Stimulated activated CD4-positive, alpha-beta T cell treated with anti-CD3 and anti-CD28 coated beads, TNF-alpha, amount 100 ng/mL, for 24 hours (primary cell): ENCODE measurements around the gene SHH.

ENCODE experiments used
- DNase-seq, 3 experiments: peaks; one replicate each; pipeline ENCODE4 v3.0.0-alpha.2; 2020; ENCODE audit warnings: low read depth in 3 of 3

SHH gene

GRCh38 chr7:155811895-155812761, at the start of gene SHH:
SHH (minus strand) TSS chr7:155812463; CDS start chr7:155812122, 341 bp downstream.
- no peak for DNase-seq

- DNase-seq: no peak
Measured at GRCh38 chr7:155861480-155861868, 49.2 kb upstream of the SHH start.

DNA sequence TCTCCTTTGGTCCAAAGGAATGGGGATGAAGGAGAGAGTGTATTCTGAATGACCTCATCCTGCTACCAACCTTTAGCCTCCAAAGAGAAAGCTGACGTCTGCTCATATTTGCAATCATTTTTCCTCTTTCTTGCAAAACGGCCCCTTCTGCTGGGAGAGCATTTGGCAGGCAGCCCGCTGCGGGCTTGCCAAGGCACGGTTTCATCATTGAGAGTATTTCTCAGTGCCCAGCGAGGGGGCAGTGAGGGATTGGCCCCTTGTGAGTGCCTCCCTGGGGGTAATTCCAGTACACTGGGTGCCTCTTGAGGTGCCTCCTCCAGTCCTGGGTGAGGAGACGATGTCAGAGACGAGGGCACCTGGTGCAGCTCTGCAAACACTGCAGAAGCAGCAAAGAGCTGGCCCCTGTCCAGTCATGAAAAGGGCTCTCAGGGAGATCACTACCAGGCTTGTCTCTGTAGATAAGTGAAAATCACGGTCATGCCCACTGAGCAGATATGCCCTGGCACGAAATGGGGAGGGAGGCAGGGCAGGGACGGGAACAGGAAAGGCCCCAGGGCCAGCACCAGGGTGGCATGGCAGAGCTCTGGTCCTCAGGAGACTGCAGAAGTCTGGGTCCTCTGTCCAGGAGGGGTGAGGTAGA, 48.7 kb upstream of the SHH start:
- no peak for DNase-seq

- no peak for DNase-seq
Measured at GRCh38 chr7:155860461-155860839, 48.2 kb upstream of the SHH start.

GRCh38 chr7:155858521-155859061, 46.3 kb upstream of the SHH start:
- no peak for DNase-seq

DNA sequence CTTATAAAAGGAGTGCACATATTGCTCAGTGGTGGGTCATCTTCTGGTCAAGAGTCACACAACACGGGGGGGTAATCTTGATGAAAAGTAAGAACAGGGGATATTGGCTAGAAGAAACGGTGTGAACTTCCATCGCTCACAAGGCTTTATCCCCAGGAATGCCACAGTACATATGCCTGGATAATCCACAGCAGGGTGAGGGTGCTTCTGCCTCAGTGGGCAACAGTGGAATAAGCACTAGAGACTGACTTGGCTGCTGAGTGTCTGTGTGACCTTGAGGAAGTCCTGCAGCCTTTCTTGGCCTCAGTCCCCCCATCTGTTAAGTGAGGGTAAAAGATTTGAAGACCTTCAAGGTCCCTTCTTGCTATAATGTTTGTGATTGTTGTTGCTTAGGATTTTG, 44.9 kb upstream of the SHH start:
- DNase-seq: no peak

GRCh38 chr7:155856656-155857055, 44.4 kb upstream of the SHH start:
- DNase-seq: no peak

- DNase-seq: no peak
Measured at GRCh38 chr7:155852426-155853301, 40.4 kb upstream of the SHH start.

DNA sequence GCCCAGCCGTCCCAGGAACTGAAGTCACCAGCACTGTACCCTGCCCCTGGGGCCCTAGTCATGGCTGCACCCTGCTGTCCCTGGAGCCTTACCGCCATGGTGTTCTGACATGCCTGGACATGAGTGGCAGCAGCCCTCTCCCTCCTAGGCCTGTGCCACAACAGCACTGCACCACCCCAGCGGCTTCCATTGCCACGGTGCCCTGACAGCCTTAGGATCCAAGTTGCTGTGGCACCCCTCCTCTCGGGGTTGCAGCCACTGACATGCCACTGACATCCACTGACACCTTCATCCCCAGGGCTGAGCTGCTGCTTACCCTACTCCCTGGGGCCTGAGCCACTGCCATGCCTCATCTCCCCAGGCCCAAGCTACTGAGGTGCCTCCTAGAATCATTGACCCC, 39.6 kb upstream of the SHH start:
- DNase-seq: no peak

DNA sequence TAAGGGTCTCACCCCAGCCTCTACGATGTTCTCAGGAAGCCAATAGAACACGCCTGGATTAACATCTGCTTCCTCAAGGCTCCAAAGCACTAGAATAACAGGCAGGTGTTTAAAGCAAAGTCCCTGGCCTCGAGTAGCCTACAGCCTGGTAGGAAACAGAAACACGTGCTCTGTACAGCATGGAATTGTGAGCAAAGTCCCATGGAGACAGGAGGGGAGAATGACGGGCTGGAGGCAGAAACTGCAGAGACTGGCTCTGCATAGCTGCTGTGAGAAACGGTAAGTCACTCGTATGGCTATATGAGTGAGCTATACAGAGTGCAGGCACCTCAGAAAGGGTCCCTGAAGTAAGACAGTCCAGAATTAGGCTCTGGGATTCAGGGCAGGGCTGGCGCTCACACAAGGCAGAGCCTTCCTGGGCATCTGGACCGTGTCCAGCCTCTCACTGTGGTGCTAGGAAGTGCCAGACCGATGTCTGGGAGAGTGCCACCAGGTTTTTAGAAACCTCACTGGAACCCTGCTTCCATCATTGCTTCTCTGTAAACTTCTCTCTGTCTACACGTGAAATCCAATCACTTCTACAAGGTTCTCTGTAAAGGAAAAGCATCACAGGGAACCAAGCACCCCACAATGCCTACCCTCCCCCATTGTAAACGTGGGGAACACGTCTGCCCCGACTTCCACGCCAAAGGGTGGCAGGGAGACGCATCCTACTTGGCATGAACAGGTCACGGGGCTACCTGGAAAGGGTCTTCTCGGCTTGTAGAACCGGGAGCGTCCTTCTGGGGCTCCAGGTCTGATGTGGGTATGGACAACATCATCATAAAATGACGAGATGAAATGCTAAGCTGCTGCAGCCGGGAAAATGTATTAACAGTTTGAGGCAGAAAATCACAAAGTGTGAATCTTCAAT, 38.8 kb upstream of the SHH start:
- DNase-seq: no peak

- no peak for DNase-seq
Measured at GRCh38 chr7:155850001-155850436, 37.8 kb upstream of the SHH start.

GRCh38 chr7:155848691-155849669, 36.7 kb upstream of the SHH start:
- DNase-seq: no peak

DNA sequence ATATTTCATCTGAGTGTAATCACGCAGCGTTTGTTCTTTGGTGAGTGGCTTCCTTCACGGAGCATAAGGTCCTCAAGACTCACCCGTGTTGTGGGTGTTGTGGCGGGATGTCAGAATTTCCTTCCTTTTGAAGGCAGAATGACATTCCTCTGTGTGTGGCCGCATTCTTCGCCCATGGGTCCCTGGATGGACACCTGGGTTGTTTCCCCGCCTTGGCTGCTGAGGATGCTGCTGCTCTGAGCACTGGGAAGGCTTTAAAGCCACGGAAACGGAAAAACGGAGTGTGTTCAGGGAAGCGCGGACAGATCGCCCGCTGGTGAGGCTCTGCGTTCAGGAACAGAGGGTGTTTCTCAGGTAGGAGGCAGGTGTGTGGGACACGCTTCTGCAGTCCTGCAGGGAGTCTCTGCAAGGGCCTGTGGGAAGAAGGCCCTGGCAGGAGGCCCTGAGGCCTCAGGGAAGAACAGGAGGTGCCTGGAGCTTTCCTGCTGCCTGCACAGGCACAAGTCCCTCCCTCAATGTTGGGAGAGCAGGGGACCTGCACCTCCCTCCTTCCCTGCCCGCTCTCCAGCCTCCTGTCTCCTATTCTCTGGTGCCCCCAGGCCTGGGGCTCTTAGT, 35.7 kb upstream of the SHH start:
- DNase-seq: no peak

DNA sequence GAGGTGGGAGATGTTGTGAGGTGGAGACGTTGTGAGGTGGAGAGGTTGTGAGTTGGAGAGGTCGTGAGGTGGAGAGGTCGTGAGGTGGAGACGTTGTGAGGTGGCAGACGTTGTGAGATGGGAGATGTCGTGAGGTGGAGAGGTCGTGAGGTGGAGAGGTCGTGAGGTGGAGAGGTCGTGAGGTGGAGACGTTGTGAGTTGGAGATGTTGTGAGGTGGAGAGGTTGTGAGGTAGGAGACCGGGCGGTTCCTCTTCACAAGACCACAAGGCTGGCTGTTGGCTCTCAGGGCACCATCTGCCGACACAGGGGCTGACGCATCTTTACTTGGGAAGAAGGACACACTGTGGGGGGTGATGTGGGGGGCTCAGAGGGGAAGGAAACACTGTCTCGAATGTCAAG, 34.7 kb upstream of the SHH start:
- DNase-seq: no peak

DNA sequence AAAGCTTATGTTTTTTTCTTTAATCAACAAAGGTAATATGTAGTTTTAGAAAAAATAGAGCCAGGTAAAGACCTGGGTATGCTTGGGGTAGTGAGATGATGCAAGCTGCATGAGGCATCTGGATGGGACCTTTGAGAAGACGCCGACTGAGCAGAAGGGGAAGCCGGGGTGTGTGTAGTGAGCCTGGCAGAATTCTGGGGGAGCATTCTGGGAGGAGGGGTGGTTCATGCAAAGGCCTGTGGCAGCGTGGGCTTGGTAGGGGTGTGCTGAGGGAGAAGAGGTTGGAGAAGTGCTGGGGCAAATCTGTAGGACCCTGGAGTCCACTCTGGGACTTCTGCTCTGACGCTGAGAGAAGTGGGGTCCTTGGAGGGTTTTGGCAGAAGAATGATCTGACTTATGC, 33.9 kb upstream of the SHH start:
- DNase-seq: no peak

GRCh38 chr7:155845226-155845625, 33.0 kb upstream of the SHH start:
- no peak for DNase-seq

DNA sequence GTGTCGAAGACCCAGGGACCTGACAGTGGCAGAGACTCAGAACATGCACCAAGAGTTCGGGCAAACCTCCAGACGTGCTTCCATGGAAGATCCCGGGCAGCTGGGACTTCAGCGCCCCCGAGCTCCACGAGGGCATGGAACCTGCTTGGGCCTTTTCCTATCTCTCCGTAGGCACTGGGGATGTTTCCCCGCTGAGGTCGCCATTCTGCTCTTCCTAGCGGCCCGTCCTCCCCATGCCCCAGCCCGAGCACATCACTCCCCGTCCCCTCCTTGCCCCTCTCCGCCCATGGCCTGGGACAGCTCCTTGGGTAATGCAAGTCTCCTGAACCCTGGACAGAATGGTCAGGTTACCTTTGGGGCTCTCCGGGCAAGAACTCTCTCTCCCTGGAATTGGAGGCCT, 32.3 kb upstream of the SHH start:
- no peak for DNase-seq

- no peak for DNase-seq
Measured at GRCh38 chr7:155844019-155844453, 31.8 kb upstream of the SHH start.

DNA sequence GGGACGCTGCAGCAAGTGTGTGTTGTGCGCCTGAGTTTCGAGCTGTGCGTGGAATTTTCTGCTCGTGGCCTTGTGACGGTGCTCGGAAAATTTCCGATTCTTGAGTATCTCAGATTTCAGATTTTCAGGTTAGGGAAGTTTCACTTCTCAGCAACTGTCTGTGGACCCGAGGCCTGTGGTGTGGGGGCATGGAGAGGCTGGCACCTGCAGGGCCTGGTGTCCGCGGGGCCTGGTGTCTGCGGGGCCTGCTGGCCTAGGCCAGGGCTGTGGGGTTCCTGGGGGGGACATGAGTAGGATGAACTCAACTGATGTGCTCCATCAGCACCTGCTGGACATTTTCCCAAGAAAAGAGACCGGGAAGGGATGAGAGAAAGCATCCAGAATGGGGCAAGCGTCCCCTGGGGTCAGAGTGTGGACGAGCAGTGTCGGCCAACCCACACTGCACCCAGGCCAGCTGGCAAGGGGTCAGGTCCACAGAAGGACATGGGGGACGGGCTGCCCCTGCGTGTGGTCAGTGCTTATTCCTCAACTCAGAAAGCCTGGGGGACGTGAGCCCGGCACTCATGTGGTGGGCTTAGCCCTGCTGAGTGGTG, 31.3 kb upstream of the SHH start:
- DNase-seq: no peak
